HUDEP-2 (cell line): ENCODE data around the gene NAV3.
A peak's percentile ranks its signal among the peaks of the same experiment; 100 is the strongest.

Experiments used
- DNase-seq, 76 experiments: peaks; one replicate each; lab custom pipeline; 2025; ENCODE audit not compliant: unreplicated experiment in 76 of 76; lab: John Stamatoyannopoulos, UW

Gene NAV3

GRCh38 chr12:78034025-78034424 lies 203.3 kb downstream of the NAV3 start:
- no peak for DNase-seq

GRCh38 chr12:78035901-78036606 lies 205.4 kb downstream of the NAV3 start:
- DNase-seq, result no peak

GRCh38 chr12:78036874-78037273 lies 206.2 kb downstream of the NAV3 start:
- no peak for DNase-seq

- DNase-seq, result no peak
These were observed 207.0 kb downstream of the NAV3 start for GRCh38 chr12:78037707-78038106.

- no peak for DNase-seq
These were observed 207.8 kb downstream of the NAV3 start for GRCh38 chr12:78038541-78038940.

GRCh38 chr12:78038986-78039385 lies 208.3 kb downstream of the NAV3 start:
- DNase-seq, result no peak

GRCh38 chr12:78040111-78040510 lies 209.4 kb downstream of the NAV3 start:
- no peak for DNase-seq

GRCh38 chr12:78050790-78051189 lies 220.1 kb downstream of the NAV3 start:
- DNase-seq, result no peak

GRCh38 chr12:78055545-78055944 lies 224.9 kb downstream of the NAV3 start:
- no peak for DNase-seq

GRCh38 chr12:78057075-78057474 lies 226.4 kb downstream of the NAV3 start:
- no peak for DNase-seq

GRCh38 chr12:78060186-78060585 lies 229.5 kb downstream of the NAV3 start:
- DNase-seq, result no peak

- peak in 7 of 76 experiments; percentile 0 to 16 (median 3) for DNase-seq
These were observed 232.1 kb downstream of the NAV3 start for GRCh38 chr12:78062786-78063185.

- DNase-seq, result no peak
These were observed 251.1 kb downstream of the NAV3 start for GRCh38 chr12:78081590-78082314.

GRCh38 chr12:78085542-78086182 lies 255.0 kb downstream of the NAV3 start:
- no peak for DNase-seq

- DNase-seq, result no peak
These were observed 256.1 kb downstream of the NAV3 start for GRCh38 chr12:78086553-78087362.

- no peak for DNase-seq
These were observed 256.6 kb downstream of the NAV3 start for GRCh38 chr12:78087363-78087675.

- DNase-seq, result no peak
These were observed 257.7 kb downstream of the NAV3 start for GRCh38 chr12:78088391-78088832.

GRCh38 chr12:78090266-78090665 lies 259.6 kb downstream of the NAV3 start:
- DNase-seq, result no peak

GRCh38 chr12:78095623-78096022 lies 264.9 kb downstream of the NAV3 start:
- DNase-seq, result no peak

- no peak for DNase-seq
These were observed 266.4 kb downstream of the NAV3 start for GRCh38 chr12:78096909-78097597.
